ENCODE data around the gene ASRGL1. TPM values are rescaled to one million over a fixed set of nuclear protein-coding genes. Genes with fewer than 3 reads are reported as not detected.

The ASRGL1 gene
- total RNA-seq, 1 experiment from 2014 or later, result 51.6 TPM

DNA sequence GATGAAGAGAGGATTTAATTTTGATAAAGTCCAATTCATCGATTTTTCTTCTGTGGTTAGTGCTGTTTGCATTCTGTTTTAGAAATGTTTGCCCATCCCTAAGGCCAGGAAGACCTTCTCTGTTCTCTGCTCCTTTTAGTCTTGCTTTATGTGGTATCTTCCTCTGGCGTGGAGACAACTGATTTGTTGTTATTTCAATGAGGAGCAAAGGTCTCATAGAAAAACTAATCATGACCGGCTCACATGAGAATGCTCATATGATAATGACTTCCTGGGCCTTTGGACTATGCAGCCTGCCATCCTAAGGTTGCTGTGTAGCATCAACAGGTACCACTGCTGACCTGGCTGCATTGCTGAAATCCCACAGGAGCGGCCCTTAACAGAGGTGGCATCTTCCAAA, 101.4 kb downstream of the ASRGL1 start (continued):
- TF ChIP-seq GRHL2 (CRISPR knock-in tag; IDR thresholded peaks at IDR 0.05; ENCODE audit: insufficient replicate concordance, severe bottlenecking), result no peak
- TF ChIP-seq, protein P1, sequence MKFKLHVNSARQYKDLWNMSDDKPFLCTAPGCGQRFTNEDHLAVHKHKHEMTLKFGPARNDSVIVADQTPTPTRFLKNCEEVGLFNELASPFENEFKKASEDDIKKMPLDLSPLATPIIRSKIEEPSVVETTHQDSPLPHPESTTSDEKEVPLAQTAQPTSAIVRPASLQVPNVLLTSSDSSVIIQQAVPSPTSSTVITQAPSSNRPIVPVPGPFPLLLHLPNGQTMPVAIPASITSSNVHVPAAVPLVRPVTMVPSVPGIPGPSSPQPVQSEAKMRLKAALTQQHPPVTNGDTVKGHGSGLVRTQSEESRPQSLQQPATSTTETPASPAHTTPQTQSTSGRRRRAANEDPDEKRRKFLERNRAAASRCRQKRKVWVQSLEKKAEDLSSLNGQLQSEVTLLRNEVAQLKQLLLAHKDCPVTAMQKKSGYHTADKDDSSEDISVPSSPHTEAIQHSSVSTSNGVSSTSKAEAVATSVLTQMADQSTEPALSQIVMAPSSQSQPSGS (CRISPR knock-in tag; IDR thresholded peaks at IDR 0.05; ENCODE audit: borderline replicate concordance, low read depth), result no peak
- no peak for TF ChIP-seq CREB1 (CRISPR knock-in tag; IDR thresholded peaks at IDR 0.05)
- TF ChIP-seq, protein P2, sequence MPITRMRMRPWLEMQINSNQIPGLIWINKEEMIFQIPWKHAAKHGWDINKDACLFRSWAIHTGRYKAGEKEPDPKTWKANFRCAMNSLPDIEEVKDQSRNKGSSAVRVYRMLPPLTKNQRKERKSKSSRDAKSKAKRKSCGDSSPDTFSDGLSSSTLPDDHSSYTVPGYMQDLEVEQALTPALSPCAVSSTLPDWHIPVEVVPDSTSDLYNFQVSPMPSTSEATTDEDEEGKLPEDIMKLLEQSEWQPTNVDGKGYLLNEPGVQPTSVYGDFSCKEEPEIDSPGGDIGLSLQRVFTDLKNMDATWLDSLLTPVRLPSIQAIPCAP (CRISPR knock-in tag; IDR thresholded peaks at IDR 0.05), result no peak

DNA sequence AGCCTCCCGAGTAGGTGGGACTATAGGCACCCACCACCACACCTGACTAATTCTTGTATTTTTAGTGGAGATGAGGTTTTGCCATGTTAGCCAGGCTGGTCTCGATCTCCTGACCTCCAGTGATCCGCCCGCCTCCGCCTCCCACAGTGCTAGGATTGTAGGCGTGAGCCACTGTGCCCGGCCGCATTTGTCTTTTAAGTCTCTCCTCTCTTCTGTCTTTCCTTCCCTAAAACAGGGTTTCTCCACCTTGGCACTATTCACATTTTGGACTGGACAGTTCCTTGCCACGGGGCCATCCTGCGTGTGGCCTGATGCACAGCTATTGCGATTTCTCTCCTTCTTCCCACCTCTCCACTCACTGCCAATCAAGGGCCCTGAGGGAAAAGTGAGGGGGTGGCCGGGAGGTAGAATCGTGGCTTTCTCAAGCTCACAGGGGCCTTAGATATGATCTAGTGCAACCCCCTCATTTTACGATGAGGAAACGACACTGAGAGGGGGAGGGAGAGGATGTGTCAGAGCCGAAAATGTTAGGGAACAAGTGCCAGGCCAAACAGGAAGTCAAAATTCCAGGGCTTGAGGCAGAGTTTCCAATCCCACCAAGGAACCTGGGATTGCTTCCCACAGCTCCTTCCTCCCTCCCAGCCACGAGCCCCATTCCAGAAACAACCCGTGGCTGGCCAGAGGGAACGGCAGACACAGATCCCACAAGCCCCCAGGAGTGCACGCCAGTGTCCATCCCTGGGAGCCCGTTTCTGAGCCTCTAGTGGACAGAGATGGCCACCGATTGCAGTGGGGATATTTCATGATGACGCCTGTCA, 102.7 kb downstream of the ASRGL1 start:
- CTCF ChIA-PET, result interaction anchor here (2.3 kb wide), 1 partner anchor 15 kb away, joined by 10 read pairs; no protein-coding TSS in a partner anchor
- ATAC-seq, result no peak
- TF ChIP-seq CREM (CRISPR knock-in tag; IDR thresholded peaks at IDR 0.05), result no peak
- no peak for TF ChIP-seq PRRX2 (CRISPR knock-in tag; IDR thresholded peaks at IDR 0.05)
- TF ChIP-seq EMX1 (CRISPR knock-in tag; IDR thresholded peaks at IDR 0.05), result no peak
- TF ChIP-seq, protein P3, sequence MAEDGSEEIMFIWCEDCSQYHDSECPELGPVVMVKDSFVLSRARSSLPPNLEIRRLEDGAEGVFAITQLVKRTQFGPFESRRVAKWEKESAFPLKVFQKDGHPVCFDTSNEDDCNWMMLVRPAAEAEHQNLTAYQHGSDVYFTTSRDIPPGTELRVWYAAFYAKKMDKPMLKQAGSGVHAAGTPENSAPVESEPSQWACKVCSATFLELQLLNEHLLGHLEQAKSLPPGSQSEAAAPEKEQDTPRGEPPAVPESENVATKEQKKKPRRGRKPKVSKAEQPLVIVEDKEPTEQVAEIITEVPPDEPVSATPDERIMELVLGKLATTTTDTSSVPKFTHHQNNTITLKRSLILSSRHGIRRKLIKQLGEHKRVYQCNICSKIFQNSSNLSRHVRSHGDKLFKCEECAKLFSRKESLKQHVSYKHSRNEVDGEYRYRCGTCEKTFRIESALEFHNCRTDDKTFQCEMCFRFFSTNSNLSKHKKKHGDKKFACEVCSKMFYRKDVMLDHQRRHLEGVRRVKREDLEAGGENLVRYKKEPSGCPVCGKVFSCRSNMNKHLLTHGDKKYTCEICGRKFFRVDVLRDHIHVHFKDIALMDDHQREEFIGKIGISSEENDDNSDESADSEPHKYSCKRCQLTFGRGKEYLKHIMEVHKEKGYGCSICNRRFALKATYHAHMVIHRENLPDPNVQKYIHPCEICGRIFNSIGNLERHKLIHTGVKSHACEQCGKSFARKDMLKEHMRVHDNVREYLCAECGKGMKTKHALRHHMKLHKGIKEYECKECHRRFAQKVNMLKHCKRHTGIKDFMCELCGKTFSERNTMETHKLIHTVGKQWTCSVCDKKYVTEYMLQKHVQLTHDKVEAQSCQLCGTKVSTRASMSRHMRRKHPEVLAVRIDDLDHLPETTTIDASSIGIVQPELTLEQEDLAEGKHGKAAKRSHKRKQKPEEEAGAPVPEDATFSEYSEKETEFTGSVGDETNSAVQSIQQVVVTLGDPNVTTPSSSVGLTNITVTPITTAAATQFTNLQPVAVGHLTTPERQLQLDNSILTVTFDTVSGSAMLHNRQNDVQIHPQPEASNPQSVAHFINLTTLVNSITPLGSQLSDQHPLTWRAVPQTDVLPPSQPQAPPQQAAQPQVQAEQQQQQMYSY (CRISPR knock-in tag; IDR thresholded peaks at IDR 0.05), result no peak
- TF ChIP-seq, protein P1 (CRISPR knock-in tag; IDR thresholded peaks at IDR 0.05; ENCODE audit: borderline replicate concordance, low read depth), result no peak
- no peak for TF ChIP-seq NR3C1 (CRISPR knock-in tag; conservative IDR thresholded peaks at IDR 0.05; ENCODE audit: low read depth)
- no peak for TF ChIP-seq JUN (CRISPR knock-in tag; IDR thresholded peaks at IDR 0.05)
- TF ChIP-seq ZNF121 (CRISPR knock-in tag; IDR thresholded peaks at IDR 0.05), result no peak
- TF ChIP-seq, protein P4, sequence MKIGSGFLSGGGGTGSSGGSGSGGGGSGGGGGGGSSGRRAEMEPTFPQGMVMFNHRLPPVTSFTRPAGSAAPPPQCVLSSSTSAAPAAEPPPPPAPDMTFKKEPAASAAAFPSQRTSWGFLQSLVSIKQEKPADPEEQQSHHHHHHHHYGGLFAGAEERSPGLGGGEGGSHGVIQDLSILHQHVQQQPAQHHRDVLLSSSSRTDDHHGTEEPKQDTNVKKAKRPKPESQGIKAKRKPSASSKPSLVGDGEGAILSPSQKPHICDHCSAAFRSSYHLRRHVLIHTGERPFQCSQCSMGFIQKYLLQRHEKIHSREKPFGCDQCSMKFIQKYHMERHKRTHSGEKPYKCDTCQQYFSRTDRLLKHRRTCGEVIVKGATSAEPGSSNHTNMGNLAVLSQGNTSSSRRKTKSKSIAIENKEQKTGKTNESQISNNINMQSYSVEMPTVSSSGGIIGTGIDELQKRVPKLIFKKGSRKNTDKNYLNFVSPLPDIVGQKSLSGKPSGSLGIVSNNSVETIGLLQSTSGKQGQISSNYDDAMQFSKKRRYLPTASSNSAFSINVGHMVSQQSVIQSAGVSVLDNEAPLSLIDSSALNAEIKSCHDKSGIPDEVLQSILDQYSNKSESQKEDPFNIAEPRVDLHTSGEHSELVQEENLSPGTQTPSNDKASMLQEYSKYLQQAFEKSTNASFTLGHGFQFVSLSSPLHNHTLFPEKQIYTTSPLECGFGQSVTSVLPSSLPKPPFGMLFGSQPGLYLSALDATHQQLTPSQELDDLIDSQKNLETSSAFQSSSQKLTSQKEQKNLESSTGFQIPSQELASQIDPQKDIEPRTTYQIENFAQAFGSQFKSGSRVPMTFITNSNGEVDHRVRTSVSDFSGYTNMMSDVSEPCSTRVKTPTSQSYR (CRISPR knock-in tag; IDR thresholded peaks at IDR 0.05), result no peak
- TF ChIP-seq, protein P5, sequence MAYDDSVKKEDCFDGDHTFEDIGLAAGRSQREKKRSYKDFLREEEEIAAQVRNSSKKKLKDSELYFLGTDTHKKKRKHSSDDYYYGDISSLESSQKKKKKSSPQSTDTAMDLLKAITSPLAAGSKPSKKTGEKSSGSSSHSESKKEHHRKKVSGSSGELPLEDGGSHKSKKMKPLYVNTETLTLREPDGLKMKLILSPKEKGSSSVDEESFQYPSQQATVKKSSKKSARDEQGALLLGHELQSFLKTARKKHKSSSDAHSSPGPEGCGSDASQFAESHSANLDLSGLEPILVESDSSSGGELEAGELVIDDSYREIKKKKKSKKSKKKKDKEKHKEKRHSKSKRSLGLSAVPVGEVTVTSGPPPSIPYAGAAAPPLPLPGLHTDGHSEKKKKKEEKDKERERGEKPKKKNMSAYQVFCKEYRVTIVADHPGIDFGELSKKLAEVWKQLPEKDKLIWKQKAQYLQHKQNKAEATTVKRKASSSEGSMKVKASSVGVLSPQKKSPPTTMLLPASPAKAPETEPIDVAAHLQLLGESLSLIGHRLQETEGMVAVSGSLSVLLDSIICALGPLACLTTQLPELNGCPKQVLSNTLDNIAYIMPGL (CRISPR knock-in tag; IDR thresholded peaks at IDR 0.05), result no peak
- no peak for TF ChIP-seq NFATC4 (CRISPR knock-in tag; IDR thresholded peaks at IDR 0.05)
- no peak for TF ChIP-seq NFYB (CRISPR knock-in tag; conservative IDR thresholded peaks at IDR 0.05; ENCODE audit: low read depth)
- Mint-ChIP-seq H3K9me3 (no peaks in the 10 kb centered on the region), H3K36me3 (no peaks in the 10 kb centered on the region), H3K4me3 (no peak overlapping the region), H3K27me3 (ENCODE audit: low read depth) (no peaks in the 10 kb centered on the region), H3K4me1 (peaks cover 14% of the 10 kb centered on the region), H3K27ac (no peak overlapping the region)
- POLR2A ChIA-PET, result interaction anchor here (1.3 kb wide), 1 partner anchor 12 kb away, joined by 3 read pairs; no protein-coding TSS in a partner anchor
- DNase-seq (ENCODE audit: low spot score), result no peak

Data from WTC11 (cell line).